ENCODE results near the gene SPON1.

- no peak for TF ChIP-seq JUND (IDR thresholded peaks at IDR 0.05; ENCODE audit: low read length)
- TF ChIP-seq ZNF274 (IDR thresholded peaks at IDR 0.05; ENCODE audit: borderline replicate concordance, extremely low read depth, low read length) = no peak
- no peak for TF ChIP-seq SRF (IDR thresholded peaks at IDR 0.05; ENCODE audit: low read depth, low read length)
- no peak for TF ChIP-seq POLR2AphosphoS5 (IDR thresholded peaks at IDR 0.05; ENCODE audit: low read depth, low read length)
Observed at GRCh38 chr11:14001597-14001996, 39.1 kb downstream of the SPON1 start.
